Measurements from ENCODE around the gene CRIP1. TPM values are rescaled to one million over a fixed set of nuclear protein-coding genes. Genes with fewer than 3 reads are reported as not detected.

Gene CRIP1
- total and polyA plus RNA-seq, 10 of the 15 experiments (the other 5 are each of a cell fraction or from before 2014, with no cell fraction given), result 66.8 to 259 (median 154) TPM

GRCh38 chr14:105483300-105484068 lies 3.2 kb upstream of the CRIP1 start (continued):
- TF ChIP-seq CTCF (IDR thresholded peaks at IDR 0.05 in 2 of 3, conservative IDR thresholded peaks at IDR 0.05 in 1 of 3; ENCODE audit: control insufficient read depth in 2 of 3, extremely low read depth in 1 of 3, insufficient read depth in 1 of 3, low read depth in 3 of 3, low read length in 3 of 3) (no peak), BCL11A (IDR thresholded peaks at IDR 0.05; ENCODE audit: low read depth, low read length) (no peak), EED (IDR thresholded peaks at IDR 0.05; ENCODE audit: low read depth) (no peak), ZBTB11 (CRISPR knock-in tag; IDR thresholded peaks at IDR 0.05) (no peak)

Data from GM12878 (cell line).